PC-3 (cell line): ENCODE results near the gene KLHL8. TPM values are rescaled to one million over a fixed set of nuclear protein-coding genes. Genes with fewer than 3 reads are reported as not detected.

Source experiments
- ATAC-seq: fragments of 200-7000 bp; cut with Tn5 transposase; 2 replicates; pipeline ENCODE4 v1.9.1; 2020; ENCODE audit warnings: mild to moderate bottlenecking, moderate library complexity
- BruUV-seq: library from RNA; stranded (reverse); fragments of 400-500 nt; replicated peaks from 2 replicates; lab custom pipeline; 2021; lab: Mats Ljungman, UMichigan
- CTCF ChIA-PET: fragments of 300-600 bp; sonication (Branson Sonifier 250); formaldehyde crosslinking; loops from one replicate; lab custom pipeline; 2022; ENCODE audit warnings: antibody characterized with exemption; lab: Charles Lee
- POLR2A ChIA-PET: fragments of 300-600 bp; sonication (Branson Sonifier 250); formaldehyde crosslinking; loops from one replicate; lab custom pipeline; 2022; ENCODE audit warnings: antibody characterized with exemption; ENCODE audit not compliant: unreplicated experiment; lab: Charles Lee
- DNase-seq: peaks from one replicate; pipeline ENCODE4 v3.0.0-alpha.2; 2015
- H2AFZ ChIP-seq: fragments of 300-600 bp; sonication (generic); 2 replicates; pipeline ENCODE4 v1.6.0; 2016; ENCODE audit warnings: antibody characterized with exemption, low read length
- H3F3A ChIP-seq: fragments of 300-600 bp; sonication (generic); one replicate; pipeline ENCODE4 v1.6.0; 2017; ENCODE audit warnings: antibody characterized with exemption, low read length, control low read depth, mild to moderate bottlenecking; ENCODE audit not compliant: unreplicated experiment
- H3K27ac ChIP-seq: fragments of 300-600 bp; sonication (generic); 2 replicates; pipeline ENCODE4 v1.5.1; 2016; ENCODE audit warnings: mild to moderate bottlenecking, low read length
- H3K27me3 ChIP-seq: fragments of 300-600 bp; sonication (generic); 2 replicates; pipeline ENCODE4 v1.6.1; 2016; ENCODE audit warnings: low read length, mixed read lengths
- H3K36me3 ChIP-seq: fragments of 300-600 bp; sonication (generic); 2 replicates; pipeline ENCODE4 v1.6.1; 2016; ENCODE audit warnings: low read depth, mixed run types, low read length, mixed read lengths
- H3K4me1 ChIP-seq: fragments of 300-600 bp; sonication (generic); 2 replicates; pipeline ENCODE4 v1.5.1; 2016; ENCODE audit warnings: low read length; ENCODE audit not compliant: insufficient read depth
- H3K4me2 ChIP-seq: fragments of 300-600 bp; sonication (generic); 2 replicates; pipeline ENCODE4 v1.6.0; 2016; ENCODE audit warnings: low read length
- H3K4me3 ChIP-seq: fragments of 300-600 bp; sonication (generic); 2 replicates; pipeline ENCODE4 v1.5.1; 2016; ENCODE audit warnings: mild to moderate bottlenecking, low read length, mixed read lengths
- H3K79me2 ChIP-seq: fragments of 300-600 bp; sonication (generic); 2 replicates; pipeline ENCODE4 v1.6.1; 2017; ENCODE audit warnings: low read length, mixed read lengths
- H3K9ac ChIP-seq: fragments of 300-600 bp; sonication (generic); 2 replicates; pipeline ENCODE4 v1.6.0; 2016; ENCODE audit warnings: mild to moderate bottlenecking, low read length
- H3K9me2 ChIP-seq: fragments of 300-600 bp; sonication (generic); replicated peaks from 2 replicates; pipeline ENCODE4 v1.6.1; 2016; ENCODE audit warnings: mixed run types, low read length, mixed read lengths
- H3K9me3 ChIP-seq: fragments of 300-600 bp; sonication (generic); 2 replicates; pipeline ENCODE4 v1.6.1; 2016; ENCODE audit warnings: low read length, mixed read lengths
- H4K20me1 ChIP-seq: fragments of 300-600 bp; sonication (generic); 2 replicates; pipeline ENCODE4 v1.6.1; 2016; ENCODE audit warnings: low read length, mixed read lengths
- EZH2 ChIP-seq: fragments of 300-600 bp; sonication (generic); IDR thresholded peaks from one replicate; pipeline ENCODE4 v1.6.1; 2017; ENCODE audit warnings: antibody characterized with exemption, mild to moderate bottlenecking, low read length; ENCODE audit not compliant: unreplicated experiment
- EZH2phosphoT487 ChIP-seq: fragments of 300-600 bp; sonication (generic); IDR thresholded peaks from 2 replicates; pipeline ENCODE4 v1.6.1; 2018; ENCODE audit warnings: mild to moderate bottlenecking, antibody characterized with exemption, low read length, borderline replicate concordance
- intact Hi-C: fragments of 100-400 bp; cut with micrococcal nuclease; formaldehyde crosslinking; loops from 2 replicates; pipeline ENCODE4 v1.9.0; 2023
- total RNA-seq: library from RNA; depleted of rRNA; stranded (reverse); fragments of >200 nt; gene quantifications from 2 replicates; pipeline ENCODE4 v1.2.3, GENCODE V29; 2014
- TF ChIP-seq, protein P1 (sequence below): fragments of 300-600 bp; sonication (generic); conservative IDR thresholded peaks from 2 replicates; pipeline ENCODE4 v1.5.1; 2017; ENCODE audit warnings: antibody characterized with exemption, low read depth, mild to moderate bottlenecking, low read length

The KLHL8 gene
- total RNA-seq, 1 experiment from 2014 or later, result 5.6 TPM

DNA sequence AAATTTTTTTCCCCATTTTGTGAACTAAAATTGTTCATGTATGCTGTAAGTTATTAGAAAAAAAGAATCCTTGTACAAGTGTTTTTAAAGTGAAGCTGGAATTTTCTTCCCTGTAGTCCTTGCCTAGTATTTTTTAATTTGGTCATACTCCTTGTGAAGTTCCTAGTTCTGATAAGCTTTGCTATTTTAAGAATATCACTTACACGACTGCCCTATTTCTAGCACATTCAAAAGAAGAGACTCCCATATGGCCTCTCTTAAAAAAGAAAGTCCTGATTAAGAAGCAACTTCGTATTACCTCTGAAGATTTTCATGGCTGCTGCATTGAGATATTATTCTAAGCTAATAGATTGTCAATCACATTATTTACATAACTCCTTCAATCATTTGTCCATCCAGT is 87.2 kb downstream of the KLHL8 start:
- ChIA-PET POLR2A (no interaction called here), CTCF (no interaction called here)
- Histone ChIP-seq H3K9me3 (no peaks in the 10 kb centered on the region), H3K4me1 (no peaks in the 10 kb centered on the region), H3K9me2 (no peaks in the 10 kb centered on the region), H4K20me1 (no peaks in the 10 kb centered on the region), H3K36me3 (peaks cover 13% of the 10 kb centered on the region; the same call in 1 of the 2 replicates), H3K4me2 (no peak overlapping the region), H3F3A (no peaks in the 10 kb centered on the region), H3K27ac (no peak overlapping the region), H3K9ac (no peak overlapping the region), H2AFZ (no peak overlapping the region), H3K4me3 (no peak overlapping the region), H3K27me3 (no peaks in the 10 kb centered on the region), H3K79me2 (no peaks in the 10 kb centered on the region)
- TF ChIP-seq EZH2phosphoT487, result no peak
- no peak for TF ChIP-seq EZH2
- no TSS peak for BruUV-seq
- DNase-seq (no peak), ATAC-seq (no peak)
- intact Hi-C loops, result no loop called here

DNA sequence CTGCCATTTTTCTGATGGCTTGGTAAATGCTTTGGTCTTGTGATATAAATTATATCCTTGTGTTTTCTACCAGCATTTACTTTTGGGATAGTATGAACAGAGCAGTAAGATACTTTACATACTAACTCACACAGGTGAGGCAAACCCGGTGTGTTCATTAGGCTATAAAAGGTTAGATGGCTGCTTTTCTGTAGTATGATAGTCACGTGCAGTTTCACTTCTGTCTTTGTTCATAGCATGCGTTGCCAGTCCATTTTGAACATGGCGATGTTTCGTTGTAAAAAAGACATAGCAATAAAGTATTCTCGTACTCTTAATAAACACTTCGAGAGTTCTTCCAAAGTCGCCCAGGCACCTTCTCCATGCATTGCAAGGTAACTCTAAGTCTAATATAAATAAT is 88.4 kb downstream of the KLHL8 start:
- Histone ChIP-seq H3K4me1 (no peaks in the 10 kb centered on the region), H3K4me2 (no peak overlapping the region), H3K9me3 (no peaks in the 10 kb centered on the region), H4K20me1 (no peaks in the 10 kb centered on the region), H3K27ac (no peak overlapping the region), H3K4me3 (no peak overlapping the region), H3K36me3 (peaks cover 20% of the 10 kb centered on the region; the same call in 1 of the 2 replicates), H3K27me3 (no peaks in the 10 kb centered on the region), H3F3A (no peaks in the 10 kb centered on the region), H3K9me2 (no peaks in the 10 kb centered on the region), H2AFZ (no peak overlapping the region), H3K79me2 (no peaks in the 10 kb centered on the region), H3K9ac (no peak overlapping the region)
- no TSS peak for BruUV-seq
- POLR2A ChIA-PET, result no interaction called here
- intact Hi-C loops, result no loop called here
- CTCF ChIA-PET, result no interaction called here
- DNase-seq (no peak), ATAC-seq (no peak)
- no peak for TF ChIP-seq EZH2
- TF ChIP-seq, protein P1, sequence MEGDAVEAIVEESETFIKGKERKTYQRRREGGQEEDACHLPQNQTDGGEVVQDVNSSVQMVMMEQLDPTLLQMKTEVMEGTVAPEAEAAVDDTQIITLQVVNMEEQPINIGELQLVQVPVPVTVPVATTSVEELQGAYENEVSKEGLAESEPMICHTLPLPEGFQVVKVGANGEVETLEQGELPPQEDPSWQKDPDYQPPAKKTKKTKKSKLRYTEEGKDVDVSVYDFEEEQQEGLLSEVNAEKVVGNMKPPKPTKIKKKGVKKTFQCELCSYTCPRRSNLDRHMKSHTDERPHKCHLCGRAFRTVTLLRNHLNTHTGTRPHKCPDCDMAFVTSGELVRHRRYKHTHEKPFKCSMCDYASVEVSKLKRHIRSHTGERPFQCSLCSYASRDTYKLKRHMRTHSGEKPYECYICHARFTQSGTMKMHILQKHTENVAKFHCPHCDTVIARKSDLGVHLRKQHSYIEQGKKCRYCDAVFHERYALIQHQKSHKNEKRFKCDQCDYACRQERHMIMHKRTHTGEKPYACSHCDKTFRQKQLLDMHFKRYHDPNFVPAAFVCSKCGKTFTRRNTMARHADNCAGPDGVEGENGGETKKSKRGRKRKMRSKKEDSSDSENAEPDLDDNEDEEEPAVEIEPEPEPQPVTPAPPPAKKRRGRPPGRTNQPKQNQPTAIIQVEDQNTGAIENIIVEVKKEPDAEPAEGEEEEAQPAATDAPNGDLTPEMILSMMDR, result no peak
- TF ChIP-seq EZH2phosphoT487, result no peak

- CTCF ChIA-PET, result no interaction called here
- H3K9ac ChIP-seq, result no peak overlapping the region
- H3K79me2 ChIP-seq, result no peaks in the 10 kb centered on the region
- H3K9me2 ChIP-seq, result no peaks in the 10 kb centered on the region
- DNase-seq (no peak), ATAC-seq (no peak)
- POLR2A ChIA-PET, result no interaction called here
- intact Hi-C loops, result no loop called here
- no peaks in the 10 kb centered on the region for H3K4me1 ChIP-seq
- no peak overlapping the region for H3K4me3 ChIP-seq
- H3K9me3 ChIP-seq, result no peaks in the 10 kb centered on the region
- BruUV-seq, result no TSS peak
- H3F3A ChIP-seq, result no peaks in the 10 kb centered on the region
- no peaks in the 10 kb centered on the region for H4K20me1 ChIP-seq
- no peak overlapping the region for H3K27ac ChIP-seq
- H3K4me2 ChIP-seq, result no peak overlapping the region
- TF ChIP-seq EZH2phosphoT487, result no peak
- TF ChIP-seq, protein P1, result no peak
- no peak for TF ChIP-seq EZH2
- peaks cover 19% of the 10 kb centered on the region; the same call in 1 of the 2 replicates for H3K36me3 ChIP-seq
- no peaks in the 10 kb centered on the region for H3K27me3 ChIP-seq
- H2AFZ ChIP-seq, result no peak overlapping the region
These were observed 89.3 kb downstream of the KLHL8 start for GRCh38 chr4:87130985-87131703.
